ENCODE results near the gene KDM1A.

DNA sequence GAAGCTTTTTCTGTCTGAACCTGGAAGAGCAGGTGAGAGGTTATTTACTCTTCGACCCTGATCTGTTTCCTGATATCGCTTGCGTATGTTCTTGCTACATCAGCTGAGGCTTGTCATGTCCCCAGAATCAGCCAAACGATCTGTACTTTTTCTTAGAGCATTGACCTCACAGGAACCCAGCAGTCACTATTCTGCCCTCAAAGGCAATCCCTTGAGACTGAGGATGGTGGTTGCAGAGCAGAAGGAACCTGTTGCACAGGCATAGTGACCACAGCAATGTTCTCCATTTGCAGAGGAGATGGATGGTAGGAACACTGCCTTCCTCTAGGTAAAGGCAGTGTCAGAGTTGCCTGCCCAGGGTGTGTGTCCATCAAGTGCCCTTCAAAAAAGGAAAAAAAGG lies 35.3 kb upstream of the KDM1A start:
- TF ChIP-seq, protein P1, sequence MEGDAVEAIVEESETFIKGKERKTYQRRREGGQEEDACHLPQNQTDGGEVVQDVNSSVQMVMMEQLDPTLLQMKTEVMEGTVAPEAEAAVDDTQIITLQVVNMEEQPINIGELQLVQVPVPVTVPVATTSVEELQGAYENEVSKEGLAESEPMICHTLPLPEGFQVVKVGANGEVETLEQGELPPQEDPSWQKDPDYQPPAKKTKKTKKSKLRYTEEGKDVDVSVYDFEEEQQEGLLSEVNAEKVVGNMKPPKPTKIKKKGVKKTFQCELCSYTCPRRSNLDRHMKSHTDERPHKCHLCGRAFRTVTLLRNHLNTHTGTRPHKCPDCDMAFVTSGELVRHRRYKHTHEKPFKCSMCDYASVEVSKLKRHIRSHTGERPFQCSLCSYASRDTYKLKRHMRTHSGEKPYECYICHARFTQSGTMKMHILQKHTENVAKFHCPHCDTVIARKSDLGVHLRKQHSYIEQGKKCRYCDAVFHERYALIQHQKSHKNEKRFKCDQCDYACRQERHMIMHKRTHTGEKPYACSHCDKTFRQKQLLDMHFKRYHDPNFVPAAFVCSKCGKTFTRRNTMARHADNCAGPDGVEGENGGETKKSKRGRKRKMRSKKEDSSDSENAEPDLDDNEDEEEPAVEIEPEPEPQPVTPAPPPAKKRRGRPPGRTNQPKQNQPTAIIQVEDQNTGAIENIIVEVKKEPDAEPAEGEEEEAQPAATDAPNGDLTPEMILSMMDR (IDR thresholded peaks at IDR 0.05), result no peak
- TF ChIP-seq POLR2AphosphoS5 (IDR thresholded peaks at IDR 0.05; ENCODE audit: insufficient read depth in 1 of 2, low read depth in 1 of 2), result no peak
- TF ChIP-seq POLR2A (IDR thresholded peaks at IDR 0.05), result no peak
